HG03025 (cell line): ENCODE results near the gene SORCS3.

Source experiments
- ATAC-seq: cut with Tn5 transposase; IDR thresholded peaks from one replicate; pipeline ENCODE4 v1.9.1; 2021; ENCODE audit warnings: mild to moderate bottlenecking, moderate library complexity; ENCODE audit not compliant: unreplicated experiment, low FRiP score

SORCS3 gene

GRCh38 chr10:105207476-105207995 lies 566.4 kb downstream of the SORCS3 start:
- ATAC-seq = no peak

- no peak for ATAC-seq
Measured at GRCh38 chr10:105210546-105210945, 569.5 kb downstream of the SORCS3 start.

- ATAC-seq = no peak
Measured at GRCh38 chr10:105237685-105238084, 596.6 kb downstream of the SORCS3 start.

GRCh38 chr10:105239311-105240219 lies 598.5 kb downstream of the SORCS3 start:
- no peak for ATAC-seq

- ATAC-seq = no peak
Measured at GRCh38 chr10:105241254-105241653, 600.2 kb downstream of the SORCS3 start.

- ATAC-seq = no peak
Measured at GRCh38 chr10:105243381-105243780, 602.3 kb downstream of the SORCS3 start.

GRCh38 chr10:105243825-105244224 lies 602.7 kb downstream of the SORCS3 start:
- ATAC-seq = no peak

GRCh38 chr10:105247831-105248499 lies 606.9 kb downstream of the SORCS3 start:
- ATAC-seq = no peak

- ATAC-seq = no peak
Measured at GRCh38 chr10:105252911-105253310, 611.8 kb downstream of the SORCS3 start.

GRCh38 chr10:105253515-105254212 lies 612.6 kb downstream of the SORCS3 start:
- ATAC-seq = no peak

- ATAC-seq = no peak
Measured at GRCh38 chr10:105258036-105258673, 617.1 kb downstream of the SORCS3 start.

GRCh38 chr10:105258674-105259065 lies 617.6 kb downstream of the SORCS3 start:
- no peak for ATAC-seq

- no peak for ATAC-seq
Measured at GRCh38 chr10:105259201-105259600, 618.1 kb downstream of the SORCS3 start.

GRCh38 chr10:105262666-105263065 lies 621.6 kb downstream of the SORCS3 start:
- no peak for ATAC-seq

- no peak for ATAC-seq
Measured at GRCh38 chr10:105266966-105267539, 626.0 kb downstream of the SORCS3 start.

- ATAC-seq = no peak
Measured at GRCh38 chr10:105268961-105269360, 627.9 kb downstream of the SORCS3 start.

- no peak for ATAC-seq
Measured at GRCh38 chr10:105269689-105270088, 628.6 kb downstream of the SORCS3 start.

GRCh38 chr10:105274556-105275070 lies 633.5 kb downstream of the SORCS3 start:
- ATAC-seq = no peak

- no peak for ATAC-seq
Measured at GRCh38 chr10:105278439-105278838, 637.3 kb downstream of the SORCS3 start.

- no peak for ATAC-seq
Measured at GRCh38 chr10:105279101-105279500, 638.0 kb downstream of the SORCS3 start.
